SHP77 treated with DMSO at 0.1 percent for 48 hours (cell line): ENCODE measurements around the gene AKR1C1.
A peak's percentile ranks its signal among the peaks of the same experiment; 100 is the strongest.
"Not testable (repeated sequence)": the region's sequence is repeated elsewhere in the genome, so short reads cannot be mapped to it uniquely, and the experiment has no call there.

ENCODE experiments used
- DNase-seq: peaks from one replicate; lab custom pipeline; 2025; lab: John Stamatoyannopoulos, UW

Gene AKR1C1

DNA sequence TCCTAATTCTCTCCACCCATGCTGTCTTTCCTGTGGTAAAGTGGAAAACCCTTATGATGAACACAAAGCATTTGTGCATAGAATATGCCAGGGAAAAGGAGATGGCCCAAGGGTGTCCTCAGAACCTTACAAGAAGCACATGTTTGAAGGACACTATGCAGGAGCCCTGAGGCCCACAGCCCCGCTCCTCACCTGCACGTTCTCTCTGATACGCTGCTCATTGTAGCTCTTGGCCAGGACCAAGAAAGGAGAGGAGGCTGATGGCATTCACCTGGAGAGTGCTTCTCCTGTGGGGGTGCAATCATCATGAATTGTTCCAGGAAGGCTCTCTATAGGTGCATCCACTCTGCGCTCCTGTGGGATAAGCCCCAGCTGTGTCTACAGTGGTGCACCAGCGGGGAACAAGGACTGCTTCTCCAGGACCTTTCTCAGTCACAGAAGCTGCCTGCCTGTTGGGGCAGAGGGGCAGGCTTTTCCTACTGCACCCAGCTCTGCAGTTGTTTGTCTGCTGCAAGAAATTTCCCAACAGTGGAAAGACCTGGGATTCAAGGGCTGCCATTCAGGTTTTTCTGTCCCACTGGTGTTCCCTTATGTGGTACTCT, 20.5 kb downstream of the AKR1C1 start:
- no peak for DNase-seq

DNA sequence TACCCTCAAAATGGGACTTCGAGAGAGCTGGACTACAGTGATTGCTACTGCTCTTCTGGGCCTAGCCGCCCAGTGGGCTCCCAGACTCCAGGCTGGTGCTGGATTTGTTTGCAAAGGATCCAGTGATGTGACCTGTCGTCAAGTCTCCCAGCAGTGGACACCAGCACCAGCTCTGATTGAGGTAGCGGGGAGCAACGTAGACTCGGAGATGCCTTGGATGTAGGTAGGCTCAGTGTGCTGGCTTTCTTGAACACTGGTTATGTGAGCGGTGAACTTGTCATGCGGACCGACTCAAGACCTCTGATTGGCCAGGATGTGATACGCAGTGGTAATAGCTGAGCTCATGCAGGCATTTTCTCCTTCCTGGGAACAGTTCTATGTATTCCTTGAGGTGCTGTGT, 21.0 kb downstream of the AKR1C1 start:
- DNase-seq: no peak

DNA sequence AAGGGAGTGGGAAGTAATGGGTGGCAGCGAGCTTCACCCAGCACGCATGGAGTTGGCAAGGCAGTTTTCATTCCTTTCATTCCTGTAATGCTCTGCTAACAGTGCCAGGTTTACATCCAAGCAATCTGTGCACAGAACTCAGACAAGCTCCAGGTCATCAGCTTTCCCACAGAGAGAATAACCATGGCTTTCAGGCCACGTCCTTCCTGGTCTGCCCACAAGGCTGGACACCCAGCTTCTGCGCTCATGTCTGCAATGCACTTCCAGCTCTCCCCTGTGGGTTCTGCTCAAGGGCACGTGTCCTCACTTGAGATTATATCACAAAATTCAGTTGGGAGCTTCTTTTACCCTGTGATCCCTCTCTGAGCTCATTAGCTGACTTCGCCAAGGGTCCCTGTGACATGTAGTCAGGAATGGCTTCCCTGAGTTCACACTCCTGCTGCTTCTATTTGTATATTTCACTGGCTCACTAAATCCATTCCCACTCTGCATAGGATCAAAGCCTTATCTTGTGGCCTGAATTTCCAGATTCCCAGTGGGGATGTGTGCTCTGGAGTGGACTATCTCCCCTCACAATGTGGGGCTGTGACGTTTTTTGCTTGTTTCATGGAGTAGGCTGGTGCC, 21.9 kb downstream of the AKR1C1 start:
- DNase-seq: no peak

DNA sequence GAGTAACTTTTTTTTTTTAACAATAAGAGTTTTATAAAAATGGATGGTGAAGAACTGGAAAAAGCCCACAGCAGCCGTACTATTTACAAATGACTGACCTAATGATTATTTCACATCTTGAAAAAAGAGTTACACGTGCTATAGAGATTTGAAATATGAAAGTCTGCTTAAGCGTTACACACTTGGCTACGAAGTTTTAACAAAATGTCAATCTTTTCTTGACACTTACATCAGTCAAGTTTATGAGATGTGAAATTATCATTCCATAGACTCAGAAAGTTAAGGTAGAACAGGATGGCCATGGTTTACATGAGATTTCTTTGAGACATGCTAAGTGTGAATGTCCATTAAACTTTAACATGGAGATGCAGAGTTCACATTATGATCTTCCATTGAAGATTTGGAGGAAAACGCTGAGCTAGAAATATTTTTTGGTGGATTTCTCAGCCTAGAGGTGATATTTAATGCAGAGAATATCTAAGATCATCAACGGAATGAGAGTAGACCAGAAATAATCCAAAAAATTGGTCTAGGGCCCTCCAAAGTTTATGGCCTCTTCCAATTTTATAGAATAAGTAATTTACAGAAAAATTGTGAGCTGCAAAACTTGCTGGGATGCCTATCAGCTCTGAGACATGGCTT, 24.9 kb downstream of the AKR1C1 start:
- not testable (repeated sequence) for DNase-seq

DNA sequence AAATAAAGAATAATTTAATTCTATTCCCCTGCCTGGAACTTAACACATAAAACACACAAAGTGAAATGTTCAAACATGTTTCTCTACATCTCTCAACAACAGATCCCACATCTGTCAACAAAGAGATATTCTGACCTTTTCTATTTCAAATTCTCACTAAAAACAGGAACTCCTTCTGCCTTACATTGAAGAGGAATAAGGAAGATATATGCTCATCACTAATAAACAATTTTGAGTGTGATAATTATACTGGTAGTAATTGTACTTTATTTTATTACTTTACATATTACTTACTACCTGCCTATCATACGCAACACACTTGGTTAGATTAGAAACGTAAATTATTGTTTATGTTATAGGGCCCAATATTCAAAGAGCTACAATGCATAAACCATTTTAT, 27.0 kb downstream of the AKR1C1 start:
- DNase-seq: no peak

DNA sequence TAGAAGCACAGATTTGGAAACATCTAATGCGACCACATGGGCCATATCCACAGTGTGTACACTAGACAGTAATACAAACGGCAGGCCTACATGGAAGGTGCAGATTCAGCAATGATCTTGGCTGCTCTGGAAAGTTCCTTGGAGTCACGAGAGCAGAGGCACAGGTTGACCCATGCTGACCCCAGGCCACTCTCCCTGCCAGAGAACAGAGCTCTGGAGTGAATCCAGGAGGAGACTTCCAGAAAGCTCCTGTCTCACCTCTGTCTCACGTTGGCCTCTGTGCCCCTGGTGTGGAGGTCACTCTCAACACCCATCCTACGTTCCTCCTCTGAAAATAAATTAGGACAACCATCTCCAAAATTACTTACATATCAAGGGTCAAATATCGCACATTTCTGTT, 28.2 kb downstream of the AKR1C1 start:
- not testable (repeated sequence) for DNase-seq

DNA sequence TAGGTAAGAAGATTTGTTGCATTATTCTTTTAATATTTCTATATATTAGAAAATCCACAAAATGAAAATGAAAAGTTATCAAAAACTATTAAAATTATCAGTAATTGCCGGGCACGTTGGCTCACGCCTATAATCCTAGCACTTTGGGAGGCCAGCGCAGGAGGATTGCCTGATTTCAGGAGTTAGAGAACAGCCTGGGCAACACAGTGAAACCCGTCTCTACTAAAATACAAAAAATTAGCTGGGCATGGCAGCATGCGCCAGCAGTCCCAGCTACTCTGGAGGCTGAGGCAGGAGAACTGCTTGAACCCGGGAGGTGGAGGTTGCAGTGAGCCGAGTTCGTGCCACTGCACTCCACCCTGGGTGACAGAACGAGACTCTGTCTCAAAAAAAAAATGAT, 29.3 kb downstream of the AKR1C1 start:
- not testable (repeated sequence) for DNase-seq

DNA sequence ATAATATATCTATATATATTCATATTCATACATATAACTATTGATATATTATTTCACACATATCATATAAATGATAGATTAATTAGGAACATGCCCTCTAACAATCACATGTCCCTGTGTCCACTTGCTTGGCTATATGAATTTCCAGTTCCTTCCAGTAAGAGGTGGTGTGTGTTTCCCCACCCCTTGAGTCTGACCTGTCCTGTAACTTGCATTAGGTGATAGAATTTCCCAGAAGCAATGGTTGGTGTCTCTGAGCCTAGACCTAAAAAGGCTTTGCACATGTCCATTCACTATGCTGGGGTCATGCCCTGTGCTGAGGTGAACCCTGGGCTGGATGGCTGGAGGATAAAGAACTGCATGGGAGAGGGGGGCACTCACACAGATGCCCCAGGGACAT, 31.0 kb downstream of the AKR1C1 start:
- DNase-seq: not testable (repeated sequence)

DNA sequence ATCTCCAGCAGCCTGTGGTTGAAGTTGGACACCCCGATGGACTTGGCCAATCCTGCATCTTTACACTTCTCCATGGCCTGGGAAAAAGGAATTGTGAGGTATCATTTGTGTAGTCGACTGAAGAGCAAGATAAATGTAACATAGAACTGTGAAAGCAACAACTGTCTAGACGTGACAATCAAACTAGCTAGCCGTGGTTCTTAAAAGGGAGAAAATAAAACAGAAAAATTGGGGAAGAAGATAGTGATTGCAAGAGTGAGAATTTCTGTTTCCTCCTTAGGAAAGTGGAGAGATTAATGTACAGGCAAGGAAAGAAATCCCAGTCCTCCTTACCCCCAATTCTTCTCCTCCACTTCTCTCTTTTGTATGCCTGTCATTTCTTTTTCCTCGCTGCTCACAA, 35.5 kb downstream of the AKR1C1 start:
- no peak for DNase-seq

DNA sequence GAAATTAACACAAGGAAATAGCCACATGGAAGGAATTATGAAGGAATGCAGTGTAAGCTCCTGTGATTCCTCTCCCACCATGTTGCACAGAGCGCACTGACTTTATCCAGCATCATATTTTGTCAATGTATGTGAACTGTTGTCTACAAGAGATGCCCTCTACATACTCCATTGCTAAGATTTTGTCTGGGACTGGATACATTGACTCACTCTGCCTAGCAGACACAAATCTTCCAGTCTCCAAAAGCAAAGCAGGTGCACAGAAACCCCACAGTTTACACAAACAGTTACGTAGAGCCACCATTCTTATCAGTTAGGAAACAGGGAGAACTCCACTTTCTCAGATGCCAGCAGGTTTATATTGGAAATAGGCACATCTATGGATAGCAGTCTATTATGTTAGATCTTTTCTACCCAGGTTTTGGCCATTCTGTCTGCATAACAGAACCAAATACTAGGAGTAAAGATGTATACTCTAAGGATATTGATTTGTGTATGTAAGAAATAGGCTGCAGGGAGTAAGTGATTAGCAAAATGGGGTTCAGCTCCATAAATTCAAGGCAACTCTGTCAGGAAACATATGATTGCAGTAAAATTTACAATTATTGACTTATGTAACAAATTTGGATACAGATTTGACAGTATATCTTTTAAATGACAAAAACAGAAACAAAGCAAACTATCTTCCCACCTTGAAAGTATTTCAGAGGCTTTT, 39.0 kb downstream of the AKR1C1 start:
- DNase-seq: no peak

DNA sequence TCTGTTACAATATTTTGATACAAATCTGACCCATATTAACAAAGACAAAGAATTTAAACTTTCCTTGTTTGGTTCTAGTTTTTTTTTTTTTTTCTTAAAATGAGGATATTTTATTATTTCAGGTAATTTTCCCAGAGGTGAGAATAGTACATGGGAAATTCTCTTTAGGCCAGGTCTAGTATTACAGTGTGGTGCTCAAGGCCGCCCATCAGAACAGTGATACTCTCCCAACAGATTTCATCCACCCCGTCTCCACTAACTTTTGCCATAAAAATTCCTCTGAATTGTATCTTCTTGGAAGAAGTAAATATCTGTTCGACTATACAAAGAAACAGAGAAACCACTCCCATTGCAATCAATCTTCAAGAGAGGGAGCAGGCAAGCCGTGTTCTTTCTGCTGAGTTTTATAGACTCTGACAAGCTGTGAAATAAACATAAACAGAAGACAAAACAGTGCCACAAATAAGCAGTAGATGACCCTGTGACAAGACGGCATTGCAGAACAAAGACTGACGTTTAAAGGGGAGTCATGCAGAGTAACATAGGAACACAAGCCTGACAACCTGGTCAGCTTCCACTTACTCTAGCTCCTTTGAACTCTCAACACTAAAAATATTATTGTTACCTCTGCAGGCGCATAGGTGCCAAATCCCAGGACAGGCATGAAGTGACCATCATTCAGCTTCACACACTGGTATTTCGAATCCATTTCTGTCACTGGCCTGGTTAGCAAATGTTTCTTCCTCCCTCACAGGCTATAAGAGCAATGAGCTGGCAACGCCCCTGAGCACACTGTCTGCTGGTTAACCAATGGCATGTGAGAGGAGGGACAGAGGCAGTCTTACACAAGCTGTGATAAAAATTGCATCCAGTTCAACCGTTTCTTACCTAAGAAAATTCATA, 40.2 kb downstream of the AKR1C1 start, which contains the start of gene AKR1C2:
AKR1C2 (minus strand) TSS at position 731 of the 903 bp plus-strand sequence; CDS start at position 709, 22 bp downstream.
- not testable (repeated sequence) for DNase-seq

DNA sequence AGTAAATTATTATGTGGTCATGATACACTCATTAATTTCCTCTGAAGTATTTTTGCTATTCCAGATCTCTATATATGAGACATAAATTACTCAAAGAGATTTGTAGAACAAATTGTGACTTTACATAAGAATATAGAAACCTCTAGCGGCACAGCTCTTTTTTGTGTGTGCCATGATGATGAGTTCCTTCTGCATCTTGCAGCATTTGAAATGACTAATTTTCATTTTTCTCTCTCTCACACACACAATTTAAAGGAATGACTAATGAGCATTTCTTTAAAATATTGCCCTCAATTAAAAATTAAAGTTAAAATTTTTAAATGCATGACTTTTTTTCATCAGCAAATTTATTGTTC, 40.8 kb downstream of the AKR1C1 start:
- DNase-seq: not testable (repeated sequence)

DNA sequence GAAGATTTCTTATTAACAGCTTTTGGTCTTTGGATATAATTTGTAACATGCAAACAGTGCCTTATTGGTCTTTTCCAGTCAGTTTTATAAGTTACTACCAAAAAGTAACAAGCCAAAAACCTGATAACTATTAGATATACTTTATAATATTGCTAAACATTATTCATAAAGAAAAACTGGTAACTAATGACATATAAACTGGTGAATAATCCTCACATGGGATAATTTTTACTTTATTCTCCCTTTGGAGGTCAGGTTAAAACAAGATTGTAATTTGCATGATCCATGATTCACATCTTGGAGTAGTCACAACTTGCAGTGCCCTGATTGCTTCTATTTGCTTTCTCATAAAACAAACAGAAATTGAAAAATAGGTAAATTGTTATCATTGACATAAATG, 41.3 kb downstream of the AKR1C1 start:
- DNase-seq: not testable (repeated sequence)

DNA sequence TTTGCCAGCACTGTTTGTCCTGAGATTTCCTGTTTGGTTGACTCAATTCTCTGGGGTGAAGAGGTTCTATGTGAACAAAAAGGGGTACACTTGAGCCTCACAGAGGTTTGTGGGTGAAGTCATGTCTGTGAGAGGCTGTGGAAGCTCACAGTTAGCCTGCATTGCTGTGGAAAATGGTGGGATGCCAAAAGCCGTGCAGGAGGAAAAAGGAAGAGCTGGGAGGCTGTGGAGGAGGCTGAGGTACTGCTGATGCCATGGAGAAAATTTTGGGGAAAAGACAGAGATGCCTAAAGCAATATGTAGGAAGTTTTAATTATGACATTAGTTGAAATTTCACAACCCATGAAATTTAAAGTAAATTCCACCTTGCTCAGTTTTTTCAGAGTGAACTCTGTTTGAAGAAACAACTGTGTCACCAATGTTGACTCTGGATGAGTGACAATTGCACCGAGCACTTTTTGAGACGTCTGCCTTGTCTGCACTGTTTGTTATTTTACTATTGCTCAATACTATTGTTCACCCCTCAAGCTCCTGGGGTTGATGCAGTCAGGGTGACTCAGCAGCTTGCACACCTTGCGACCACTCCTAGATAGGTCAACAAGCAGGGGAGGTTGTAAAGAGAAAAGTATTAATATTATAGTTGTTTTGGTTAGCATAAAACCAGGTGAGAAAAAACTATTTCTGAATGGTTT, 45.8 kb downstream of the AKR1C1 start:
- peak; percentile 64 for DNase-seq

DNA sequence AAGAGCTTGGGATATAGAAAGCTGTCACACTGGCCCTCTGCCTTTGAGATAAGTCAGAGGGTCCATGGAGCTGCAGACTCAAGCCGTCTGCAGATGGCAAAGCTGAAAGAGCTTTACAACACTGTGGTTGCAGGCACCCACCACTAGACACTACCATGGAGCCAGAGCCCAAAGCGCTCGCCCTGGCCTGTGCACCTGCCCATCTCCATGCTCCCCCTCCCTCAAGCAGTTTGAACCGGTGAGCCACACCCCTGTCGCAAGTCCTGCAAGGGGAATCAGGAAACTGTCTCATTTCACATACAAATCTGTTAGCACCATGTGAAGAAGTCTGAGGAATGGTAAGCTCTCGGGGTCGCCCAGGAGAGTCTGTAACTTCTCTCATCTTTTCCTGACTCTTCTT, 46.8 kb downstream of the AKR1C1 start:
- not testable (repeated sequence) for DNase-seq

DNA sequence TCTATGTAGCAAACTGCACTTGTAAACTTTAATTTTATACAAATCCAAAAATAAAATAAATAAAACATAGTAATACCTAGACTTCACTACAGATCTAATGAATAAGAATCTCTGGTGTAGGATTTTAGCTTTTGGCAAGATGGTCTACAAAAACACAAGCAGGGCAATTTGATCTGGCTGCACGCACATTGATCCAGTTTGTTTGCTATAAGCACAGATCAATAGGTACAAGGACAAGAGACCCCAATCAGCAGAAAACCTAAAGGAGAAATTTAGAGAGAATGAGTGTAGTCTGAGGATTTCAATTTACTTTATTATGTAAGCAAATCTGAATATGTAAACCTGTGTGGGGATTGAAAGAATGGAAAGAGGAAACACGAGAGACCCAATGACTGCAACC, 48.2 kb downstream of the AKR1C1 start:
- not testable (repeated sequence) for DNase-seq

DNA sequence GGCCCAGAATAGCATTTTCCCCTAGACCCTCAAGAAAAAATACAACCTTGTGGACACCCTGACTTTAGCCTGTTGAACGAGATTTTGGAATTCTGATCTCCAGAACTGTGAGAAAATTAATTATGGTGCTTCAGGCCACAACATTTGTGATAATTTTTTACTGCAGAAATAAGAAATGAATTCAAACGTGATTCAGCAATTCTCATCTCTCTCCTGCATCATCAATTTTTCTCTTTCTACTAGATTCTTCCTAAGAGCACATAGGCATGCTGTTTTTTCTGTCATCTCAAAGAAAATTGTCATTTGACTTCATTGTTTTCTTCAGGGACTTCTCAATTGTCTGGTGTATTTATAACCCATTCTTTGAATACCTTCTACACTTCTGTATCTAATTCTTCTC, 49.4 kb downstream of the AKR1C1 start:
- no peak for DNase-seq

DNA sequence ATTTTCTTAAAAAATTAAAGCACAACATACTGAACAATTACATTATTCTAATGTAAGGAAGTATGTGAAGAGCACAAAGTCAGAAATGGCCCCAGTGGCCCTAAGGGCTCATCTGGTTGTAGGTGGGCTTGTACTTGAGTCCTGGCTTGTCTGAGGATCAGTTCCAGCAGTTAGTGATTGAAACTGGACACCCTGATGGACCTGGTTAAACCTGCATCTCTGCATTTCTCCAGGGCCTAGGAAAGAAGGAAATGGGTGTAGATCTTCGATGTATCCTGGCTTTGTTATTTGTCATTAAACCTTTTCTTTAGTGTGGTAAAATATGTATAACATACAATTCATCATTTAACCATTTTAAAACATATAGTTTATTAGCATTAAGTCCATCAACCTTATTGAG, 50.2 kb downstream of the AKR1C1 start:
- no peak for DNase-seq

DNA sequence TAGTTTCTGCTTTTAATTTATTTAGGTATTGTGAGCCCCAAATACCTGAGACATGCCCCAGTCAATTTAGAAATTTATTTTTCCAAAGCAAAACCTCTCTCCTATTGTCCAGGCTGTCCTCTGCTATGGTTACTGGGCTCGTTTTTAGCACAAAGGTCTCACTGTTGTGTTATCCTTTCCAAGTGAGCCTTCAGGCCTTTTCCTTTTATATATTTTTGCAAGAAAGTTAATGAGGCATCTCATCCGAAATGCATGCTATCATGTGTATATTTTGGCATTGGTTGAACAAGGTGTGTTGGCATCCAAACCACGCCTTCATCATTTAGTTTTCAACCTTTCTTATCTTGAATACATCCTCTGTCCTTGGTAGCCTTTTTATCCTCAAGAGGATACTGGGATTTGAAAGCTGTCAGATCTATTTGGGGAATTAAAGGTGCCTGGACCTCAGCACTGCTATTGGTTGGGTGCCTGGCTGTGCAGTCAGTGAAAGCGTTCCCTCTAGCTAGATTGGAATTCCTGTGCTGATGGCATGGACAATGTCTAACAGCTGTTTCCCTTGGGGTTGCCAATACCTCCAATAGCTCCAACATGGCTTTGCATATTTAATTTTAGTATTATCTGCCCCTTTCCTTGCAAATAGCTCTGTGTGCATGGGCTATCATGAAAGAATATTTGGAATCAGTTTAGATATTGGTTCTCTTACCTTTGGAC, 51.1 kb downstream of the AKR1C1 start:
- DNase-seq: not testable (repeated sequence)

DNA sequence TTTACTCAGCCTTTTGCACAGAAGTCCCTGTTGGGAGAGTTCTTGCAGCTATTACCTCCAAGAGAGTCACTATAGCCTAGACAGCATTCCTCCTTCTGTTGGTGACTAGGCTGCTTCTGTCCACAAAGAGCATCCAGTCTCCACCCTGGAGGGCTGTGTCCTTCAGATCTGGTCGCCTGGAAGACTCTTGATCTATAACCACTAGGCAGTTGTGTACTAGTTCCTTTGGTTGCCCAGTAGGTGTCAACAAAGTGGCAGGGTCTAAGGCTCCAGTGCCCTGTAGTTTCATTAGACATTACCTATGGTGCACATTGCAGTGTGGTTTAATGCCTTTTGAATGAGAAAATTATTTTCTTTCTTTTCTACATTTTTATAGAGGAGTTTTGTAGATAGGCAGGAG, 51.7 kb downstream of the AKR1C1 start:
- DNase-seq: no peak

DNA sequence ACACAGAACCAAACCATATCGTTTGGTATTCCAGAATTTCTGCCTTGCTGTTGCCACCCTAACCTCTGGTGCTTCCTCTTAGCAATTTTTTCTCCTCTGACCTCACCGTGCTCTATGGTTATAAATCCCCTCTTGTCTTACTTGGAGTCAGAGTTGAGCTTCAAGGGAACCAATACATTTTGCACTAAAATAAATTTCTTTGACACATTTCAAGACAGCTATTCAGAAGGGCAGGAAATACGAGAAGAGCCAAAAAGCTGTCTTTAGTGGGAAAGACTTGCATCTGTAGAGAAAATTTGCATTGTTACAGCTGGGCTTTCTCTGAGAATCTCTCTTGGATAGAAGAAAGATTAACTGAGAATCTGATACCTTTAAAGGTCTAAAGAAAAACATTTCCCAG, 54.9 kb downstream of the AKR1C1 start:
- DNase-seq: no peak
